IMR-90 (cell line): ENCODE measurements around the gene SLC16A1. TPM values are rescaled to one million over a fixed set of nuclear protein-coding genes. Genes with fewer than 3 reads are reported as not detected.

Source experiments
- ATAC-seq: fragments of 200-7000 bp; cut with Tn5 transposase; 2 replicates; pipeline ENCODE4 v1.9.1; 2020; ENCODE audit warnings: low read depth, mild to moderate bottlenecking, moderate library complexity
- BruUV-seq: library from RNA; stranded (reverse); fragments of 400-500 nt; replicated peaks from 2 replicates; lab custom pipeline; 2021; lab: Mats Ljungman, UMichigan
- CTCF ChIA-PET: fragments of 300-600 bp; formaldehyde crosslinking; extraction: SDS; loops from one replicate; lab custom pipeline; 2021; ENCODE audit warnings: antibody characterized with exemption; lab: Yijun Ruan, JAX
- POLR2A ChIA-PET: fragments of 300-600 bp; sonication (Branson Sonifier 250); formaldehyde crosslinking; loops from one replicate; lab custom pipeline; 2022; ENCODE audit warnings: antibody characterized with exemption; ENCODE audit not compliant: unreplicated experiment; lab: Charles Lee
- DNase-seq: peaks from one replicate; pipeline ENCODE4 v3.0.0; 2013
- H2AFZ ChIP-seq: replicated peaks from 2 replicates; pipeline ENCODE3; 2013; ENCODE audit warnings: low read length, mild to moderate bottlenecking; ENCODE audit not compliant: poor library complexity
- H2AK5ac ChIP-seq: 2 replicates; pipeline ENCODE4 v1.6.1; 2013; ENCODE audit warnings: low read depth, low read length, inconsistent platforms
- H2AK9ac ChIP-seq: replicated peaks from 2 replicates; pipeline ENCODE3; 2013; ENCODE audit warnings: mild to moderate bottlenecking, low read depth, low read length, moderate library complexity; ENCODE audit not compliant: poor library complexity
- H2BK120ac ChIP-seq: 2 replicates; pipeline ENCODE4 v1.6.1; 2013; ENCODE audit warnings: low read depth, low read length, inconsistent platforms
- H2BK15ac ChIP-seq: 3 replicates; pipeline ENCODE4 v1.6.1; 2013; ENCODE audit warnings: low read depth, low read length, inconsistent platforms
- H2BK20ac ChIP-seq: 2 replicates; pipeline ENCODE4 v1.6.1; 2013; ENCODE audit warnings: low read depth, mild to moderate bottlenecking, inconsistent platforms, low read length, moderate library complexity
- H2BK5ac ChIP-seq: 2 replicates; pipeline ENCODE4 v1.6.1; 2013; ENCODE audit warnings: mild to moderate bottlenecking, low read depth, low read length, inconsistent platforms; ENCODE audit not compliant: poor library complexity, severe bottlenecking
- H3K14ac ChIP-seq: replicated peaks from 2 replicates; pipeline ENCODE4 v1.6.1; 2013; ENCODE audit warnings: low read depth, low read length, inconsistent platforms
- H3K18ac ChIP-seq: 2 replicates; pipeline ENCODE4 v1.6.1; 2013; ENCODE audit warnings: low read depth, low read length, control low read depth
- H3K23ac ChIP-seq: 2 replicates; pipeline ENCODE4 v1.6.1; 2013; ENCODE audit warnings: low read depth, low read length, inconsistent platforms
- H3K27ac ChIP-seq: 2 replicates; pipeline ENCODE4 v1.5.1; 2013; ENCODE audit warnings: mild to moderate bottlenecking, control low read depth, low read length; ENCODE audit not compliant: insufficient read depth
- H3K27me3 ChIP-seq: 2 replicates; pipeline ENCODE4 v1.6.1; 2013; ENCODE audit warnings: low read length; ENCODE audit not compliant: control insufficient read depth, insufficient read depth
- H3K36me3 ChIP-seq: 2 replicates; pipeline ENCODE4 v1.6.1; 2013; ENCODE audit warnings: low read length, mixed read lengths; ENCODE audit not compliant: control insufficient read depth, insufficient read depth
- H3K4ac ChIP-seq: 2 replicates; pipeline ENCODE4 v1.6.1; 2013; ENCODE audit warnings: low read depth, low read length, inconsistent platforms
- H3K4me1 ChIP-seq: 2 replicates; pipeline ENCODE4 v1.6.1; 2013; ENCODE audit warnings: low read length, mixed read lengths; ENCODE audit not compliant: control insufficient read depth, insufficient read depth
- H3K4me2 ChIP-seq: 2 replicates; pipeline ENCODE4 v1.6.1; 2013; ENCODE audit warnings: low read depth, mild to moderate bottlenecking, control low read depth, low read length, moderate library complexity
- H3K4me3 ChIP-seq: 2 replicates; pipeline ENCODE4 v1.5.1; 2013; ENCODE audit warnings: low read depth, mild to moderate bottlenecking, control low read depth, low read length, moderate library complexity; ENCODE audit not compliant: insufficient read depth
- H3K56ac ChIP-seq: 2 replicates; pipeline ENCODE4 v1.6.1; 2013; ENCODE audit warnings: low read length, inconsistent platforms; ENCODE audit not compliant: insufficient read depth; ENCODE audit errors: extremely low read depth
- H3K79me1 ChIP-seq, 2 experiments: 2 replicates each; pipeline ENCODE4 v1.6.1; 2013; ENCODE audit warnings: low read length in 2 of 2, inconsistent platforms in 1 of 2, low read depth in 1 of 2
- H3K9ac ChIP-seq: 2 replicates; pipeline ENCODE4 v1.6.1; 2013; ENCODE audit warnings: low read depth, low read length, control low read depth
- H3K9me1 ChIP-seq: 2 replicates; pipeline ENCODE4 v1.6.1; 2013; ENCODE audit warnings: low read length, inconsistent platforms; ENCODE audit not compliant: insufficient read depth
- H3K9me3 ChIP-seq: 2 replicates; pipeline ENCODE4 v1.6.1; 2013; ENCODE audit warnings: low read length; ENCODE audit not compliant: control insufficient read depth, insufficient read depth
- H4K20me1 ChIP-seq: 2 replicates; pipeline ENCODE4 v1.6.1; 2013; ENCODE audit warnings: low read length, inconsistent platforms; ENCODE audit not compliant: insufficient read depth
- H4K5ac ChIP-seq: 2 replicates; pipeline ENCODE4 v1.6.1; 2013; ENCODE audit warnings: mild to moderate bottlenecking, low read depth, low read length, control low read depth
- H4K8ac ChIP-seq, 2 experiments: 2 replicates each; pipeline ENCODE4 v1.6.1; 2013; ENCODE audit warnings: low read depth in 2 of 2, low read length in 2 of 2, control low read depth in 1 of 2, inconsistent platforms in 1 of 2
- H4K91ac ChIP-seq: 2 replicates; pipeline ENCODE4 v1.6.1; 2013; ENCODE audit warnings: low read depth, low read length, inconsistent platforms; ENCODE audit not compliant: insufficient read depth
- BHLHE40 ChIP-seq: fragments of 150-350 bp; IDR thresholded peaks from 2 replicates; pipeline ENCODE4 v1.6.1; 2016; ENCODE audit warnings: mild to moderate bottlenecking, low read depth, low read length
- ELK1 ChIP-seq: fragments of 150-350 bp; IDR thresholded peaks from 2 replicates; pipeline ENCODE4 v1.6.1; 2016; ENCODE audit warnings: low read depth, mild to moderate bottlenecking, low read length, moderate library complexity, borderline replicate concordance
- FOS ChIP-seq: fragments of 150-350 bp; IDR thresholded peaks from 2 replicates; pipeline ENCODE4 v1.6.1; 2016; ENCODE audit warnings: low read depth, low read length
- MAFK ChIP-seq: IDR thresholded peaks from 2 replicates; pipeline ENCODE4 v1.6.1; 2012; ENCODE audit warnings: low read depth, low read length, improper control_type of control experiment
- NFE2L2 ChIP-seq: fragments of 150-350 bp; IDR thresholded peaks from 2 replicates; pipeline ENCODE4 v1.6.1; 2016; ENCODE audit warnings: low read depth, mild to moderate bottlenecking, low read length
- RCOR1 ChIP-seq: IDR thresholded peaks from 2 replicates; pipeline ENCODE4 v1.6.1; 2012; ENCODE audit warnings: mild to moderate bottlenecking, low read length, improper control_type of control experiment; ENCODE audit not compliant: insufficient replicate concordance
- WGBS, 2 experiments: methylation state at CpG; one replicate each; pipeline versions ENCODE4 v1.1.5 to v1.1.7; 2013; ENCODE audit warnings: missing lambda C conversion rate in 2 of 2; ENCODE audit not compliant: insufficient read length in 1 of 2; ENCODE audit errors: extremely low coverage in 2 of 2; 5-methylcytosine and 5-hydroxymethylcytosine counted together
- dilution Hi-C: fragments of 300-500 bp; cut with HindIII; formaldehyde crosslinking; loops from one replicate; pipeline ENCODE4 v1.14.3; 2018; ENCODE audit warnings: low sequenced_read_pairs; ENCODE audit not compliant: unreplicated experiment
- in situ Hi-C: fragments of 300-500 bp; cut with MboI; formaldehyde crosslinking; loops from 3 replicates; pipeline ENCODE4 v1.14.3; 2019; ENCODE audit warnings: low sequenced_read_pairs, inconsistent platforms, mixed read lengths
- intact Hi-C: fragments of 100-400 bp; cut with micrococcal nuclease; formaldehyde crosslinking; loops from 2 replicates; pipeline ENCODE4 v1.10.0; 2022
- polyA plus RNA-seq, 3 experiments: library from polyadenylated mRNA; depleted of rRNA; stranded (reverse); fragments of >200 nt; gene quantifications; 2 replicates each; pipeline ENCODE4 v1.2.3, GENCODE V29; 2012; ENCODE audit warnings: low replicate concordance in 1 of 3
- total RNA-seq: library from RNA; depleted of rRNA; stranded (reverse); fragments of >200 nt; gene quantifications from 2 replicates; pipeline ENCODE4 v1.2.3, GENCODE V29; 2012

Gene SLC16A1
- total and polyA plus RNA-seq, 2 of the 4 experiments (the other 2 are of a cell fraction): 32.9 to 156 TPM

GRCh38 chr1:112990271-112990670, 34.3 kb upstream of the SLC16A1 start:
- ChIA-PET POLR2A (no interaction called here), CTCF (no interaction called here)
- TF ChIP-seq NFE2L2: no peak
- TF ChIP-seq BHLHE40: no peak
- TF ChIP-seq MAFK: no peak
- TF ChIP-seq ELK1: no peak
- TF ChIP-seq FOS: no peak
- no peak for TF ChIP-seq RCOR1
- peaks cover 2% of the 10 kb centered on the region; the same call in 1 of the 2 replicates for H3K4me1 ChIP-seq
- no peak overlapping the region for H3K18ac ChIP-seq
- no peak overlapping the region for H2BK20ac ChIP-seq
- no peak overlapping the region for H4K91ac ChIP-seq
- intact Hi-C loops: no loop called here
- no peak overlapping the region for H2BK120ac ChIP-seq
- no peak overlapping the region for H3K56ac ChIP-seq
- in situ Hi-C loops: loop anchor here (10.0 kb wide), 1 partner anchor 55 kb away; no protein-coding TSS in a partner anchor
- no peak overlapping the region for H3K14ac ChIP-seq
- no peak overlapping the region for H2AK9ac ChIP-seq
- H2BK5ac ChIP-seq: no peak overlapping the region
- H2BK15ac ChIP-seq: no peak overlapping the region
- no peak overlapping the region for H3K27ac ChIP-seq
- no peak overlapping the region for H4K8ac ChIP-seq
- H2AK5ac ChIP-seq: no peak overlapping the region
- no peaks in the 10 kb centered on the region for H4K20me1 ChIP-seq
- no peak overlapping the region for H3K4me3 ChIP-seq
- no peak overlapping the region for H2AFZ ChIP-seq
- H3K9ac ChIP-seq: no peak overlapping the region
- H3K36me3 ChIP-seq: no peaks in the 10 kb centered on the region
- no peak overlapping the region for H3K23ac ChIP-seq
- DNase-seq: no peak
- no peak overlapping the region for H3K4me2 ChIP-seq
- WGBS, 2 experiments: no CpG with 5 or more reads among the region's 7 CpGs
- no peaks in the 10 kb centered on the region for H3K27me3 ChIP-seq
- H3K4ac ChIP-seq: no peak overlapping the region
- dilution Hi-C loops: no loop called here
- ATAC-seq: no peak
- no TSS peak for BruUV-seq
- no peaks in the 10 kb centered on the region for H3K9me1 ChIP-seq
- H3K79me1 ChIP-seq: peaks cover 5 to 6% of the 10 kb centered on the region in 2 experiments; a peak in 1 of 4 replicates
- H4K5ac ChIP-seq: no peak overlapping the region
- H3K9me3 ChIP-seq: no peaks in the 10 kb centered on the region
